Measurements from ENCODE around the gene GINS3.

Gene GINS3

DNA sequence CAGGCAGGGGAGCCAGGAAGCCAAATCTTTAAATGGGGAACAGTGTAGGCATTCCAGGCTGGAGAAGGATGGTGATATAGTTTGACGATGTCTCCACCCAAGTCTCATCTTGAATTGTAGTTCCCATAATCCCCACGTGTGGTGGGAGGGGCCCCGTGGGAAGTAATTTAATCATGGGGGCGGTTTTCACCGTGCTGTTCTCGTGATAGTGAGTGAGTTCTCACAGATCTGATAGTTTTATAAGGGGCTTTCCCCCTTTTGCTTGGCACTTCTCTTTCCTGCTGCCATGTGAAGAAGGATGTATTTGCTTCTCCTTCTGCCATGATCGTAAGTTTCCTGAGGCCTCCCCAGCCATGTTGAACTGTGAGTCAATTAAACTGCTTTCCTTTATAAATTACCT is 28.8 kb downstream of the GINS3 start:
- TF ChIP-seq GABPA (IDR thresholded peaks at IDR 0.05; ENCODE audit: low read depth) (no peak), POLR2AphosphoS5 (IDR thresholded peaks at IDR 0.05; ENCODE audit: low read depth) (no peak)
- TF ChIP-seq, protein P1, sequence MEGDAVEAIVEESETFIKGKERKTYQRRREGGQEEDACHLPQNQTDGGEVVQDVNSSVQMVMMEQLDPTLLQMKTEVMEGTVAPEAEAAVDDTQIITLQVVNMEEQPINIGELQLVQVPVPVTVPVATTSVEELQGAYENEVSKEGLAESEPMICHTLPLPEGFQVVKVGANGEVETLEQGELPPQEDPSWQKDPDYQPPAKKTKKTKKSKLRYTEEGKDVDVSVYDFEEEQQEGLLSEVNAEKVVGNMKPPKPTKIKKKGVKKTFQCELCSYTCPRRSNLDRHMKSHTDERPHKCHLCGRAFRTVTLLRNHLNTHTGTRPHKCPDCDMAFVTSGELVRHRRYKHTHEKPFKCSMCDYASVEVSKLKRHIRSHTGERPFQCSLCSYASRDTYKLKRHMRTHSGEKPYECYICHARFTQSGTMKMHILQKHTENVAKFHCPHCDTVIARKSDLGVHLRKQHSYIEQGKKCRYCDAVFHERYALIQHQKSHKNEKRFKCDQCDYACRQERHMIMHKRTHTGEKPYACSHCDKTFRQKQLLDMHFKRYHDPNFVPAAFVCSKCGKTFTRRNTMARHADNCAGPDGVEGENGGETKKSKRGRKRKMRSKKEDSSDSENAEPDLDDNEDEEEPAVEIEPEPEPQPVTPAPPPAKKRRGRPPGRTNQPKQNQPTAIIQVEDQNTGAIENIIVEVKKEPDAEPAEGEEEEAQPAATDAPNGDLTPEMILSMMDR (IDR thresholded peaks at IDR 0.05; ENCODE audit: insufficient read depth, low read length), result no peak
- TF ChIP-seq, protein P2, sequence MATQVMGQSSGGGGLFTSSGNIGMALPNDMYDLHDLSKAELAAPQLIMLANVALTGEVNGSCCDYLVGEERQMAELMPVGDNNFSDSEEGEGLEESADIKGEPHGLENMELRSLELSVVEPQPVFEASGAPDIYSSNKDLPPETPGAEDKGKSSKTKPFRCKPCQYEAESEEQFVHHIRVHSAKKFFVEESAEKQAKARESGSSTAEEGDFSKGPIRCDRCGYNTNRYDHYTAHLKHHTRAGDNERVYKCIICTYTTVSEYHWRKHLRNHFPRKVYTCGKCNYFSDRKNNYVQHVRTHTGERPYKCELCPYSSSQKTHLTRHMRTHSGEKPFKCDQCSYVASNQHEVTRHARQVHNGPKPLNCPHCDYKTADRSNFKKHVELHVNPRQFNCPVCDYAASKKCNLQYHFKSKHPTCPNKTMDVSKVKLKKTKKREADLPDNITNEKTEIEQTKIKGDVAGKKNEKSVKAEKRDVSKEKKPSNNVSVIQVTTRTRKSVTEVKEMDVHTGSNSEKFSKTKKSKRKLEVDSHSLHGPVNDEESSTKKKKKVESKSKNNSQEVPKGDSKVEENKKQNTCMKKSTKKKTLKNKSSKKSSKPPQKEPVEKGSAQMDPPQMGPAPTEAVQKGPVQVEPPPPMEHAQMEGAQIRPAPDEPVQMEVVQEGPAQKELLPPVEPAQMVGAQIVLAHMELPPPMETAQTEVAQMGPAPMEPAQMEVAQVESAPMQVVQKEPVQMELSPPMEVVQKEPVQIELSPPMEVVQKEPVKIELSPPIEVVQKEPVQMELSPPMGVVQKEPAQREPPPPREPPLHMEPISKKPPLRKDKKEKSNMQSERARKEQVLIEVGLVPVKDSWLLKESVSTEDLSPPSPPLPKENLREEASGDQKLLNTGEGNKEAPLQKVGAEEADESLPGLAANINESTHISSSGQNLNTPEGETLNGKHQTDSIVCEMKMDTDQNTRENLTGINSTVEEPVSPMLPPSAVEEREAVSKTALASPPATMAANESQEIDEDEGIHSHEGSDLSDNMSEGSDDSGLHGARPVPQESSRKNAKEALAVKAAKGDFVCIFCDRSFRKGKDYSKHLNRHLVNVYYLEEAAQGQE (IDR thresholded peaks at IDR 0.05; ENCODE audit: insufficient replicate concordance, low read depth), result no peak
- no peak for DNase-seq (ENCODE audit: low read depth in 1 of 2, low spot score in 1 of 2)
- peaks cover 26% of the 10 kb centered on the region for H3K27me3 ChIP-seq (ENCODE audit: insufficient read depth, poor library complexity, severe bottlenecking)
- H3K4me3 ChIP-seq (replicated peaks; ENCODE audit: insufficient read depth, low read length), result no peak overlapping the region
- H3K27ac ChIP-seq (replicated peaks), result no peak overlapping the region

DNA sequence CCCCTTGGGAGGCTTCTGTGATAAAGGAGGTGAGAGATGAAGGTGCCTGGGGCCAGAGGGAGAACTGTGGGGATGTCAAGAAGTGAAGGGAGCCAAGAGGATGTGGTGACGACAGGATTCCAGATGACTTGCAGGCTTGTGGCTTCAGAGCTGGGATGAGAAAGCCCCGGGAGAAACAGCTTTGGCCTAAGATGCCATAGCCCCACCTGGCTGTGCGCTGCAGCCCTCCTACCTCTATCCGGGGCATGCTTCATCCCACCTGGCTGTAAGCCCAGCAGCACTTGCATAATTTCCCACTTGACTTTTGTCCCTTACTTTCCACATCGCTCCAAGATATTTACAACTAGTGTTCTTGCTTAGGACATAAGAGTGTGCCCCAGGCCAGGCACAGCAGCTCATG is 29.3 kb downstream of the GINS3 start:
- TF ChIP-seq POLR2AphosphoS5 (IDR thresholded peaks at IDR 0.05; ENCODE audit: low read depth) (no peak), GABPA (IDR thresholded peaks at IDR 0.05; ENCODE audit: low read depth) (no peak), SPI1 (IDR thresholded peaks at IDR 0.05; ENCODE audit: borderline replicate concordance, low read depth) (no peak)
- TF ChIP-seq, protein P2 (IDR thresholded peaks at IDR 0.05; ENCODE audit: insufficient replicate concordance, low read depth), result no peak
- TF ChIP-seq, protein P1 (IDR thresholded peaks at IDR 0.05; ENCODE audit: insufficient read depth, low read length), result no peak
- no peak overlapping the region for H3K4me3 ChIP-seq (replicated peaks; ENCODE audit: insufficient read depth, low read length)
- peaks cover 26% of the 10 kb centered on the region for H3K27me3 ChIP-seq (ENCODE audit: insufficient read depth, poor library complexity, severe bottlenecking)
- no peak overlapping the region for H3K27ac ChIP-seq (replicated peaks)
- DNase-seq (ENCODE audit: low read depth in 1 of 2, low spot score in 1 of 2), result no peak

DNA sequence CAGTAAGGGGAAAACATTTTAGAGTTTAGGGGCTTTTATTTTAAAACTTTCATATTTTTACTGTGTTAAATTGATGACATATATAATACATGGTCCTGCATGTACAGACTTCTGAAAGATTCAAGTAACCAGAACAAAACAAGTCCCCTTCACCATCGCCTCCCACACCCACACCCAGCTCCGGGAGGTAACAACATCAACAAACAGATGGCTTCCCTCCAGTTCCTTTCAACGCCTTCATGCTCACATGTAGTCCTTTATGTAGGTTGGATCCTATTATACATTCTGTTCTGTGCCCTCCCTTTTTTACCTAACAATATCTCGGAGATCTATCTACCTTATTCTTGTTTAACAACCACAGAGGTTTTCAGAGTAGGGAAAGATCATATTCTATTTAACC is 30.5 kb downstream of the GINS3 start:
- DNase-seq (ENCODE audit: low read depth in 1 of 2, low spot score in 1 of 2), result no peak
- no peak for TF ChIP-seq GABPA (IDR thresholded peaks at IDR 0.05; ENCODE audit: low read depth)
- TF ChIP-seq, protein P1 (IDR thresholded peaks at IDR 0.05; ENCODE audit: insufficient read depth, low read length), result no peak
- no peak for TF ChIP-seq SPI1 (IDR thresholded peaks at IDR 0.05; ENCODE audit: borderline replicate concordance, low read depth)
- TF ChIP-seq POLR2AphosphoS5 (IDR thresholded peaks at IDR 0.05; ENCODE audit: low read depth), result no peak
- TF ChIP-seq, protein P2 (IDR thresholded peaks at IDR 0.05; ENCODE audit: insufficient replicate concordance, low read depth), result no peak
- Histone ChIP-seq H3K27ac (replicated peaks) (no peak overlapping the region), H3K27me3 (ENCODE audit: insufficient read depth, poor library complexity, severe bottlenecking) (peaks cover 31% of the 10 kb centered on the region), H3K4me3 (replicated peaks; ENCODE audit: insufficient read depth, low read length) (no peak overlapping the region)

Measured in HL-60 (cell line).